Kidney (tissue), 14 donors: ENCODE data around the gene TNFRSF8. TPM values are rescaled to one million over a fixed set of nuclear protein-coding genes. Genes with fewer than 3 reads are reported as not detected.

Experiments
- DNase-seq, 5 donors: peaks; one replicate each; pipeline ENCODE4 v3.0.0-alpha.2; 2013 to 2020
- FAIRE-seq: peaks from 2 replicates; lab custom pipeline; 2012; peaks lifted over from hg19 to GRCh38; lab: Jason Lieb, UNC
- H3K27ac ChIP-seq, 2 donors: one replicate each; pipeline ENCODE4 v1.7.0; 2013; ENCODE audit warnings: low read depth in 2 of 2, low read length in 2 of 2, inconsistent platforms in 1 of 2
- H3K27me3 ChIP-seq: one replicate; pipeline ENCODE4 v1.7.1; 2013; ENCODE audit warnings: low read length, inconsistent platforms; ENCODE audit not compliant: control insufficient read depth, insufficient read depth
- H3K36me3 ChIP-seq, 3 donors: one replicate each; pipeline versions ENCODE4 v1.7.0 to v1.7.1; 2013; ENCODE audit warnings: low read length in 3 of 3, control low read depth in 1 of 3, inconsistent platforms in 1 of 3; ENCODE audit not compliant: insufficient read depth in 3 of 3, control insufficient read depth in 2 of 3
- H3K4me1 ChIP-seq, 3 donors: one replicate each; pipeline versions ENCODE4 v1.7.0 to v1.7.1; 2013; ENCODE audit warnings: low read length in 3 of 3, inconsistent platforms in 1 of 3, low read depth in 1 of 3; ENCODE audit not compliant: control insufficient read depth in 2 of 3, insufficient read depth in 2 of 3
- H3K4me3 ChIP-seq, 3 donors: one replicate each; pipeline versions ENCODE4 v1.7.0 to v1.8.1; 2013; ENCODE audit warnings: low read length in 3 of 3, control low read depth in 1 of 3, inconsistent platforms in 1 of 3
- H3K9ac ChIP-seq, 3 donors: one replicate each; pipeline versions ENCODE4 v1.7.0 to v1.7.1; 2013; ENCODE audit warnings: low read length in 3 of 3, control low read depth in 1 of 3, inconsistent platforms in 1 of 3
- H3K9me3 ChIP-seq, 3 donors: one replicate each; pipeline versions ENCODE4 v1.7.0 to v1.7.1; 2013; ENCODE audit warnings: low read length in 3 of 3, control low read depth in 1 of 3, inconsistent platforms in 1 of 3; ENCODE audit not compliant: control insufficient read depth in 2 of 3, insufficient read depth in 1 of 3
- intact Hi-C: fragments of 100-400 bp; cut with DNase I; formaldehyde crosslinking; loops from one replicate; pipeline ENCODE4 v1.11.1; 2022
- polyA plus RNA-seq: library from polyadenylated mRNA; stranded (reverse); fragments of 350-450 nt; fragmentation: Illumina TruSeq; extraction: RNeasy Lipid Tissue Mini Kit (QIAGEN cat#74804); gene quantifications from one replicate; pipeline ENCODE4 v1.2.3, GENCODE V29; 2014; ENCODE audit warnings: low read depth, low replicate concordance; ENCODE audit not compliant: insufficient read depth
- total RNA-seq: library from RNA; stranded (reverse); fragmentation: NEBNext Ultra II Directional; extraction: Animal tissue kit (Norgen Biotek cat#: 25700); gene quantifications from one replicate; pipeline ENCODE4 v1.2.1, GENCODE V29; 2021
- TF ChIP-seq, protein P1 (sequence below): IDR thresholded peaks from 3 replicates; pipeline ENCODE4 v1.5.1; 2012; ENCODE audit warnings: mild to moderate bottlenecking, moderate library complexity, borderline replicate concordance; ENCODE audit not compliant: insufficient read depth; ENCODE audit errors: extremely low read depth
- donor health status: control.
- donor health status: control.
- donor health status: control.
- donor health status: control.
- donor health status: control.
- donor health status: DM: yes; HTN: yes; CAD: no.
- donor health status: Normal renal cell carcinoma (clear cell type).

The TNFRSF8 gene
- total and polyA plus RNA-seq, 2 donors from 2014 or later: 0.94 to 0.97 TPM

DNA sequence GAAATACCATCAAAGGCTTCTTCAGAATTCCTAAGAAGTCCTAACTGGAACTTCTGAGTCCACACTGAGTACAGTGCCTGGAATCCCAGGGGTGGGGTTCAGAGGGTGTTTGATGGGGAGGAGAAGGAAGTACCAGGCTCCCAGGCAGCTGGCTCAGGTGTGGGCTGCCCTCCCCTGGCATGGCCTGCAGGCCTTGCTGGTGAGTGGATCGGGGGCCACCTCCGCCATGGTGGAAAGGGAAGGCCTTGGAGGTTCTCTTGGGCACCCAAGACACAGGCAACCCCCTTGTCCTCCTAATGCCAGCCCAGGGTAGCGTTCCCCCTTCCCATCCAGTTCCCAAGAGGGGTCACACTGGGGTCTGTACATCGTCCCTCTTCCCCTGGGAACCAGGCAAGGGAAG lies 76.9 kb downstream of the TNFRSF8 start:
- Histone ChIP-seq H3K36me3 (no peaks in the 10 kb centered on the region), H3K9me3 (no peaks in the 10 kb centered on the region), H3K27me3 (no peaks in the 10 kb centered on the region), H3K4me3 (no peak overlapping the region), H3K27ac (no peak overlapping the region), H3K4me1 (peaks cover 0 to 5% (median 0%) of the 10 kb centered on the region in 3 donors), H3K9ac (no peak overlapping the region)
- peak in 1 of 5 donors; percentile 64 for DNase-seq
- FAIRE-seq: no peak
- TF ChIP-seq, protein P1, sequence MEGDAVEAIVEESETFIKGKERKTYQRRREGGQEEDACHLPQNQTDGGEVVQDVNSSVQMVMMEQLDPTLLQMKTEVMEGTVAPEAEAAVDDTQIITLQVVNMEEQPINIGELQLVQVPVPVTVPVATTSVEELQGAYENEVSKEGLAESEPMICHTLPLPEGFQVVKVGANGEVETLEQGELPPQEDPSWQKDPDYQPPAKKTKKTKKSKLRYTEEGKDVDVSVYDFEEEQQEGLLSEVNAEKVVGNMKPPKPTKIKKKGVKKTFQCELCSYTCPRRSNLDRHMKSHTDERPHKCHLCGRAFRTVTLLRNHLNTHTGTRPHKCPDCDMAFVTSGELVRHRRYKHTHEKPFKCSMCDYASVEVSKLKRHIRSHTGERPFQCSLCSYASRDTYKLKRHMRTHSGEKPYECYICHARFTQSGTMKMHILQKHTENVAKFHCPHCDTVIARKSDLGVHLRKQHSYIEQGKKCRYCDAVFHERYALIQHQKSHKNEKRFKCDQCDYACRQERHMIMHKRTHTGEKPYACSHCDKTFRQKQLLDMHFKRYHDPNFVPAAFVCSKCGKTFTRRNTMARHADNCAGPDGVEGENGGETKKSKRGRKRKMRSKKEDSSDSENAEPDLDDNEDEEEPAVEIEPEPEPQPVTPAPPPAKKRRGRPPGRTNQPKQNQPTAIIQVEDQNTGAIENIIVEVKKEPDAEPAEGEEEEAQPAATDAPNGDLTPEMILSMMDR: no peak
- intact Hi-C loops: no loop called here

DNA sequence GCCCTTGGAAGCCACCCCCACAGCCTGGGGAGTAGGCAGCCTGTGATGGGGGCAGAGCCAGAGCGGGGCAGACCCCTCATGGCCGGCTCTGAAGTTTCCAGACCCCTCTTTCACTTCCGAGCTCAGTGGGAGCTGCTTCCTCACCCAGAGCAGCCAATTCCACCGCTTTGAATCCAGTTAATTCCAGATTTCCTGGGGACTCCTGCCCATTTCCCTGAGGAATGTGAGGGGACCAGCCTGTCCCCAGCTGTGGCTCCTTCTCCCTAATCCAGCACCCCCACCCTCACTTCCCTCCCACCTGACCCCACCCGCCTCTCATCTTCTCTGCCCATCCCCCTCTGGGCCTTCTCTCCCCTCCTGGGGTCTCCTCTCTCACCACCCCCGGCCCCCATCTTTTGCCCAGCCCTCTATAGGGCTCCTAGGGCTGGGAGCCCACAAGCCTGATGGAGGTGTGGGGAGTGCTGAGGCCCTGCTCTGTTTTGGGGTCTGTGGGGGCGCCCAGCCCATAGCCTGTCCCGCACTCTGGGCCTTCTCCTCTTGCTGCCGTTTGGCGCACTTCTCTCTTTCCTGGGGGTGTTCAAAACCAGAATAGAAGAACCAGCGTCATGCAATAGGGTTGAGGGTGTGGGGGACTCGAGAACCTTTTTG lies 77.5 kb downstream of the TNFRSF8 start:
- Histone ChIP-seq H3K4me3 (no peak overlapping the region), H3K36me3 (no peaks in the 10 kb centered on the region), H3K9ac (no peak overlapping the region), H3K27me3 (no peaks in the 10 kb centered on the region), H3K9me3 (no peaks in the 10 kb centered on the region), H3K4me1 (peaks cover 0 to 5% (median 0%) of the 10 kb centered on the region in 3 donors), H3K27ac (no peak overlapping the region)
- FAIRE-seq (no peak), DNase-seq (peak in 2 of 5 donors; percentile 38 to 66)
- intact Hi-C loops: no loop called here
- TF ChIP-seq, protein P1: no peak

DNA sequence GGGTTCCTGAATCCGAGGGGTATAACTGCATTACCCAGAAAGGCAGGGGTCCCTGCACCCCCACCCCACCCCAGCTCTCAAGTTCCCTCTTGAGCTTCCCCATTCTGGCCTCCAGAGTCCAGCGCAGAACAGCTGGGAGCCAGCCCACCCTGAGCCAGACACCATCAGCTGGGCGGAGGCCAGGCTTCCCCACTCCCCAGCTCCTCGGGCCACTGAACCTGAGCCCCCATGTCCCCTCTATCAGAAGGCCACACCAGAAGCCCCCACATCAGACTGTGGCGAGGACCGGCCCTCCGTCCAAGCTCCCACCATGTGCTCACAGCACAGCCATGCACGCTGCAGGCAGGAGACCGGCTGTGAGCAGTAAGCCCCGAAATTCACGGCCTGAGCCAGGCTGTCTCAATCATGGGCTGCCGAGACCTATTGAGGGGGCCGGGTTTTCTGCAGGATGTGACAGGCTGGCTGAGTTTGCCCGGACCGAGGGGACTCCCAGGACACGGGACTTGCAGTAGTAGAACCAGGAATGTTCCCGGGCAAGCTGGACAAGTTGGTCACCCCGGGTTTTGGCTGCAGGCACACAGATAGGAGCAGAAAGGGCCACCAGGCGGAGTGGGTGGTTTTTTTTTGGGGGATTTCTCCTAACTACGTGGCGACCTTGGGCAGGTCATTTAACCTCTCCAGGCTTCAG lies 78.2 kb downstream of the TNFRSF8 start:
- intact Hi-C loops: no loop called here
- Histone ChIP-seq H3K27ac (no peak overlapping the region), H3K9ac (no peak overlapping the region), H3K36me3 (no peaks in the 10 kb centered on the region), H3K4me1 (peaks cover 0 to 5% (median 0%) of the 10 kb centered on the region in 3 donors), H3K27me3 (no peaks in the 10 kb centered on the region), H3K9me3 (no peaks in the 10 kb centered on the region), H3K4me3 (no peak overlapping the region)
- FAIRE-seq (no peak), DNase-seq (peak in 4 of 5 donors; percentile 24 to 76 (median 54))
- TF ChIP-seq, protein P1: no peak
